ENCODE measurements around the gene SESTD1. TPM values are rescaled to one million over a fixed set of nuclear protein-coding genes. Genes with fewer than 3 reads are reported as not detected.
"Not testable (repeated sequence)": the region's sequence is repeated elsewhere in the genome, so short reads cannot be mapped to it uniquely, and the experiment has no call there.

SESTD1 gene
- total RNA-seq, 1 donor from 2014 or later = 34.2 TPM

GRCh38 chr2:179106342-179106675 is 158.3 kb downstream of the SESTD1 start:
- DNase-seq (ENCODE audit: low spot score) = no peak

- peak; percentile 41 for DNase-seq (ENCODE audit: low spot score)
These were observed 159.9 kb downstream of the SESTD1 start for GRCh38 chr2:179104736-179105135.

- no peak for DNase-seq (ENCODE audit: low spot score)
These were observed 166.4 kb downstream of the SESTD1 start for GRCh38 chr2:179098080-179098689.

GRCh38 chr2:179097131-179097530 is 167.5 kb downstream of the SESTD1 start:
- no peak for DNase-seq (ENCODE audit: low spot score)

GRCh38 chr2:179096090-179096489 is 168.5 kb downstream of the SESTD1 start:
- DNase-seq (ENCODE audit: low spot score) = no peak

- not testable (repeated sequence) for DNase-seq (ENCODE audit: low spot score)
These were observed 171.7 kb downstream of the SESTD1 start for GRCh38 chr2:179092912-179093311.

- DNase-seq (ENCODE audit: low spot score) = no peak
These were observed 181.9 kb downstream of the SESTD1 start for GRCh38 chr2:179082697-179083096.

GRCh38 chr2:179081954-179082353 is 182.7 kb downstream of the SESTD1 start:
- no peak for DNase-seq (ENCODE audit: low spot score)

GRCh38 chr2:179072527-179072926 is 192.1 kb downstream of the SESTD1 start:
- DNase-seq (ENCODE audit: low spot score) = no peak

GRCh38 chr2:179071810-179072355 is 192.7 kb downstream of the SESTD1 start:
- DNase-seq (ENCODE audit: low spot score) = no peak

GRCh38 chr2:179070895-179071294 is 193.7 kb downstream of the SESTD1 start:
- no peak for DNase-seq (ENCODE audit: low spot score)

- DNase-seq (ENCODE audit: low spot score) = no peak
These were observed 194.9 kb downstream of the SESTD1 start for GRCh38 chr2:179069685-179070084.

- no peak for DNase-seq (ENCODE audit: low spot score)
These were observed 195.5 kb downstream of the SESTD1 start for GRCh38 chr2:179068991-179069643.

GRCh38 chr2:179059026-179059700 is 205.5 kb downstream of the SESTD1 start:
- no peak for DNase-seq (ENCODE audit: low spot score)

GRCh38 chr2:179057737-179058136 is 206.9 kb downstream of the SESTD1 start:
- no peak for DNase-seq (ENCODE audit: low spot score)

GRCh38 chr2:179053568-179053967 is 211.1 kb downstream of the SESTD1 start:
- DNase-seq (ENCODE audit: low spot score) = peak; percentile 15

Other genes with a start within 250 kb of the SESTD1 start
- gene CCDC141, start 214.7 kb downstream of the SESTD1 start, total RNA-seq (ENCODE audit: insufficient read depth, low replicate concordance) = 5.3 TPM